CD4-positive, alpha-beta T cell treated with Interferon alpha-2 for 1 hour (primary cell): ENCODE data around the gene SSTR3.
"Not testable (repeated sequence)": the region's sequence is repeated elsewhere in the genome, so short reads cannot be mapped to it uniquely, and the experiment has no call there.

Experiments used
- DNase-seq, 2 donors: peaks; one replicate each; pipeline ENCODE4 v3.0.0-alpha.2; 2020 to 2022

SSTR3 gene

GRCh38 chr22:37178350-37179125 is 33.7 kb downstream of the SSTR3 start:
- no peak for DNase-seq

- no peak for DNase-seq
Observed at GRCh38 chr22:37177755-37178154, 34.5 kb downstream of the SSTR3 start.

GRCh38 chr22:37177221-37177620 is 35.1 kb downstream of the SSTR3 start:
- DNase-seq: no peak

DNA sequence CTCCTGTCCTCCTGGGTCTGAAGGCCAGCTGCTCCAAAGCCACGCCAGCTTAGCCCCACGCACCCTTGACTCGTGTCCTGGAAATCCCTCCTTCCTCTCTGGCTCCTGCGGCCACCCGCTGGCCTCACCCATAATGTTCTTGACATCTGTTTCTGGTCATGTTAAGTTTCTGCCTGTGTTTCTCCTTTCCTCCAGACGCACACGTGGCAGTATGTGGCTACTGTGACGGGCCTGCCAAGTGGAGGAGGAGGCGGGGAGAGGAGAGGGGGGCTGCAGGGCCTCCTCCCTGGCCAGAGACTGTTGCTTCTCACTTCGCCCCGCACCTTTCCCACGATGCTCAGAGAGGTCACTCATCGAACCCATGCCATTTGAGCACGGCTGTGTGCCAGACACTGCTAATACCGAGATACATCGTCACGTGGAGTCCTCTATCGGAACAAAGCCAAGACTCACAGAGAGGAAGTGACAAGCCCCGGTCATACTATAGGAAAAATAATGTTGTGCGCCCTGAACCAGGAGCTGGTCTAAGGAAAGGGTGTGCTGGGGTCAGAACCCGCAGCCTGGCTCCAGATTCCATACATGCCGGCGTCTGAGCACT is 35.7 kb downstream of the SSTR3 start:
- peak in 1 of 2 donors; percentile 22 for DNase-seq

DNA sequence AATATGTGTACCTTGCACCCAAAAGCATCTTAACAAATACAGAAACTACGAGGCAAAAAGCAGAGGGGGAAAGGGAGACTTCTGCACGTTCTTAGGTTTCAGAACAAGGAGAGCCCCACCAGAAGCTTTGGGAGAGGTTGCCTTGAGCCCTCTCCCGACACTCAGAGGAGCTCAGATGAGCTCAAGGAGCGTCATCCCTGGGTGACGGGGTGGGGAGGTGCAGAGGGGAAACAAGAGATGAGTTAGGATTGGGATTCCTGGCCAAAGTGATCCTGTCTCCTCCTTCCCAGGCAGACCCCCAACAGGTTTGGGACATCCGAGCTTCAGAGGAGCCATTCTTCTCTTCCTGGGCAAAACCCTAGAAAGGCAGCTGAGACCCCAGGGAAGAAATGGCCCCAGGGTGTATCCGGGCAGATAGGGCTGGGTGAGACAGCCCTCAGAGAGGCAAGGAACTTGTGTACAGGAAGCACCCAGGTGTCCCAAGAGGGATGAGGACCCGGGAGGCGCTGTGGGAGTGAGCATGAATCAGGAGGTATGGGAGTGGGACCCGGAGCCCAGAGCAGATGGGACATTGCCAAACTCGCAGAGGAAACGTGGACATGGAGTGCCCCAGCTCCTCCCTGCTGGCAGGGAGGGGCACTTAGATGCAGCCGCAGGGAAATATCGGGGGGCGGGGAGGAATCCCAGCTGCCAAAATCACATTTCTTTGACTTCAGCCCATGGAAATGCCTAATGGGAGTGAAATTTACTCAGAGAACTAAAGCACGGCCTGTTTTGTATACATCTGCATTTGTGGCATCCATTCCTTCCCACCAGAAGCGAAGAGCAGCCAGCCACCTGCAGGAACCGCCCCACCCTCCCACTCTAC is 36.6 kb downstream of the SSTR3 start:
- DNase-seq: no peak

DNA sequence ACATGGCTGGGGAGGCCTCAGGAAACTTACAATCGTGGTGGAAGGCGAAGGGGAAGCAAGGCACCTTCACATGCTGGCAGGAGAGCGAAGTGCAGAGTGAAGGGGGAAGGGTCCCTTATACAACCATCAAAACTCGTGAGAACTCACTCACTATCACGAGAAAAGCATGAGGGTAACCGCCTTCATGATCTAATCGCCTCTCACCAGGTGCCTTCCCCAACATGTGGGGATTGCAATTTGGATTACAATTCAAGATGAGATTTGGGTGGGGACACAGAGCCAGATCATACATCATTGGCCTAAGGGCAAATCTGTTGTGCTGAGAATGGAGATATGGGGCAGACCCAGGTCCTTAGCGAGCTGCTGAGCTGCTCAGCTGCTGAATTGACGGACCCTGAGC is 37.3 kb downstream of the SSTR3 start:
- DNase-seq: no peak

DNA sequence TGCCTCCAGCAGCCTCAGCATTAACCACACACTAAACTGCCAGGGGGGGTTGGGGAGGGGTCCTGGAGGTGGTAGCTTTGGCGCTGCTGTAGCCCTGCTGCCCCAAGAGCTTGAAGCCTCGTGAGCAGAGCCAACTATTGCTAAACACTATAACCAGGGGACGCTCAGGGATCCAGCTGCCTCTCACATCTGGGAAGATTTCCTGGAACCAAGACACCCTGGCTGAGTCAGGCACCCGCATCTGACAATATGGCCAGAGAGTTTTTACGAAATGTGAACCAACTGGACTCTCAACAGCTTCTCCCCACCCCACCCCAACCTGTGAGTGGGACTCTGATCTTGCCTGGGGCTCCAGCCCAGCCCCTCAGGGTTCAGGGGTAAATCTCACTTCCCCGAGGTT is 38.6 kb downstream of the SSTR3 start:
- DNase-seq: no peak

DNA sequence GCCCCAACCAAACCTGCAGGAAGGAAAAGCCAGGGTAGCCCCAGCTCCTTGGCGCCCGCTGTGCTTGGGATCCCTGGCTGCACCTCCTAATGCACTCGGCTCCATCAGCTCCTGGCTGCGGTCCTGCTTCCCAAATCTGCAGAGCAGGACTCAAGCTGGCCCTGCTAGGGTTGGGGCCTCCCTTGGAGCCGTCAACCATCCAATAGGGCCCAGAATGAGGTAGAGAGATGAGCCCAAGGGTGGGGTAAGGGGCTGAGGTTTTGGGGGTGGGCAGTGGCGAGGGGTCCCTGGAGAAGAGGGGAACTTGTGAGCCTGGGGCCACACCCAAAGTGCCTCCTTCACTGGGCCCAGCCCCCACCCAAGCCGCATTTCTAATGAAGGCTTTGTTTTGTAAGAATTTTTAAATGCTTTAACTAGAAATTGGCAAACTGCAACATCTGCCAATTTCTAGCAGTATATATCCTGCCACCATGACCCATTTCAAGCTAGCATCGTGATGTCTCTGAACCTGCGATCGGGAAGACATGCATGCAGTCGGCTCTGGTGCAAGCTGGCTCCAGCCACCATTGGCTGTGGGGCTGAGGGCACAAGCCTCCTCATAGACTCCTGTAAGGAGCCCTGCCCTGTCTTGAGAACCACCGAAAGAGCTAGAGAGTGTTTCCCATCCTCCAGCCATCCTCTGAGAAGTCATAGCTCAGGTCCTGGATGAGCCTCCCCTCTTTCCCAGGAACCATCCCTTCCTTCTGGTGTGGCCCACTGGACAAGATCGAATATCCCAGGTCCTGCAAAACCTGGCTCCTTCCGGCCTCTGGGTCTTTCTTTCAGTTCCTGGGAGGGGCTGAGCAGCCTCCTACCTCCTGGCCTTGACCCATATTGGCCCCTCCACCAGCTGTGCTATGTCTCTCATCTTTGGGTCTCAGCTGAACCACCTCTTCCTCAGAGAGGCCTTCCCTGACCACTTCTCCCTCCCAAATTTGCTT is 39.7 kb downstream of the SSTR3 start:
- no peak for DNase-seq

GRCh38 chr22:37171662-37172061 is 40.6 kb downstream of the SSTR3 start:
- DNase-seq: no peak

GRCh38 chr22:37170689-37171405 is 41.4 kb downstream of the SSTR3 start:
- not testable (repeated sequence) for DNase-seq

GRCh38 chr22:37169947-37170688 is 42.2 kb downstream of the SSTR3 start:
- DNase-seq: peak in 1 of 2 donors; percentile 33

GRCh38 chr22:37169406-37169805 is 42.9 kb downstream of the SSTR3 start:
- DNase-seq: no peak

- DNase-seq: no peak
Observed at GRCh38 chr22:37167981-37168647, 44.2 kb downstream of the SSTR3 start.

DNA sequence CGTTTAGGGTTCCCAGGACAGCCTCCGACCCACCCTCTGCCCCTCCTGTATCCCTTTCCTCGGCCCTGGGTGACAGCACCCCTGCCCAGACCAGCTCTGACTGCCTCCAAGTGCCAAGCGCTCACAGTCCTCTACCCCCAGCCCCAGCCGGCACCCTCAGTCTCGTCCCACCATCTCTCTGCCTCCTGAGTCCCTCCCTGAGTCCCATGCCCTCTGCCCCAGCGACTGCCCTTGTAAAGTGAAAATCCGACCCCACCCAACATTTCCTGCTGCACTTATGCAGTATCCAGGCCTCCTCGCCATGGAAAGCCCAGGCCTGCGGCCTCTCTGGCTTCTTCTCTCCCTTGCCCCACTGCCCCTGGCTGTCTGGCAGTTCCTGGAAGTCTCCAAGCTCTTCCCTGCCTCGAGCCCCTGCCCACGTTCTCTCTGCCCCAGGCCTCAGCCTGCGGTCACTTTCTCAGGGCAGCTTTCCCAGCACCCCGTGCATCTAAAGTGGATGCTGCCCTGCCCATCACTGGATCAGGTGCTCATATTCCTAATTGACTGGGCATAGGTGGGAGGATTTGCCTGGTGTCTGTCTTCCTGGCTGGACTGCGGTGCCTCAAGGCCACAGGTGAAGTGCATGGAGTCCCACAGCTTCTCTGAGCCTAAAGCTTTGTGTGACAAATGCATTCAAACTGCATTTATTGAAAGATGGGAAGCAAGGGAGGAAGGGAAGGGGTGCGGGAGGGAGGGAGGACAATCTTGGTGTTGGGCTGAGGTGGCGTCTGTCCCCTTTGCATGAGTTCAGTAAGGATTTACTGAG is 44.9 kb downstream of the SSTR3 start:
- DNase-seq: no peak

DNA sequence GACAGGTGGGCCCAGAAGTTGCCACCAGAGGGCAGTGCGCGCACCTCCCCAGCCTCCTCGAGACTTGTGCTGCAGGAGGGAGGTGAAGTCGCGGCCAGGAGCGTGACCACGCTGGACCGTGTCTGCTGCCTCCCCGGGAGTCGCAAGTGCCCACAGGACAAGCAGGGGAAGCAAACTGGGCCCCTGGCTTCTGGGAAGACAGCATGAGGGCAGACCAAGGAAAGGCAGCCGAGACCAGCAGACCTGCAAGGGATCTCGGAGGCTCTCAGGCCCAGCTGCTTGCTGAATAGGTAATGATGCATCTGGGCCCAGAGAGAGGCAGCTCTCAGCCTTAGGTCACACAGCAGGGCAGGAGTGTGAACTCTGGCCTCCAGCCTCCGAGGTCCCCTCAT is 45.6 kb downstream of the SSTR3 start:
- DNase-seq: peak; percentile 80 to 86

DNA sequence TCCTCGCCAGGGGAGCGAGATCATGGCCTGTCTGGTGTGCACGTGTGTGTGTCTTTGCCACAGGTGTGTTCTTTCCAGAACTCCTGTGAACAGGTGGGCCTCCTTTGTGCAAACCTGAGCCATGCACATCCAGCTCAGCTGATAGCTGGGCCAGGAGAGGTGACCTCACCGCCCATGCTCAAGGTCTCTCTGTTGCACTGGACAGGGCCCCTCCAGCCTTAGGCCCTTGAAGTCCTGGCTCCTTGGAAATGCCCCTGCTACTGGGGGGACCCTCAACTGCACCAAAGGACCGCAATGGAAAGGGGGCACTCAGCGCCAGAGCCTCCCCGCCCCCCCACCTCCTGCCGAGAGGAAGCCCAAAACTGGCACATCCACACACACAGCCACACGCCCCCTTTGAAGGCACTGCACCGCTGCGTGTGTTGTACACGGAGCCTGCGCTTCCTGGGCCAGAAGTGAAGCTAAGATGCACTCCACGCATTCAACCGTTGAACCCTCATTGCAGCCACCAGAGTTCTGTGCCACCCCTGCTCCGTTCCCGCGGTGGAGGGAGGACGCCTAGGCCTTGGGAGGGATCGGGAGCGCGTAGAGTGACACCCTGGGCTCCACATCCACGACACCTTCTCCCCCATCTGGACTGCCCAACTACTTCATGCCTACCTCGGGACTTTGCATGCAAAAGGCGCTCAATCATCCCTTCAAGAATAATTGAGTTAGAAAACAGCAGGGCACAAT is 46.2 kb downstream of the SSTR3 start:
- peak in 1 of 2 donors; percentile 42 for DNase-seq

GRCh38 chr22:37165066-37165465 is 47.2 kb downstream of the SSTR3 start:
- DNase-seq: no peak

- no peak for DNase-seq
Observed at GRCh38 chr22:37164505-37164887, 47.8 kb downstream of the SSTR3 start.
